DOHH2 (cell line): ENCODE data around the gene MYBPC3.

Source experiments
- H3F3A ChIP-seq: fragments of 200-600 bp; sonication (generic), shearing (Covaris generic); 2 replicates; pipeline ENCODE4 v1.6.0; 2016; ENCODE audit warnings: antibody characterized with exemption, mild to moderate bottlenecking; ENCODE audit not compliant: control insufficient read depth, insufficient read depth
- H3K27ac ChIP-seq: fragments of 200-600 bp; sonication (generic); 2 replicates; pipeline ENCODE4 v1.5.1; 2014; ENCODE audit warnings: low read depth, mild to moderate bottlenecking, low read length, moderate library complexity
- H3K27me3 ChIP-seq: fragments of 200-600 bp; sonication (generic); 2 replicates; pipeline ENCODE4 v1.6.1; 2014; ENCODE audit warnings: mild to moderate bottlenecking, low read length, mixed read lengths; ENCODE audit not compliant: control insufficient read depth
- H3K36me3 ChIP-seq: fragments of 200-600 bp; sonication (generic); 2 replicates; pipeline ENCODE4 v1.6.1; 2014; ENCODE audit warnings: mild to moderate bottlenecking, low read length, moderate library complexity, mixed read lengths; ENCODE audit not compliant: control insufficient read depth
- H3K4me1 ChIP-seq: fragments of 200-600 bp; sonication (generic); 2 replicates; pipeline ENCODE4 v1.6.1; 2014; ENCODE audit warnings: mild to moderate bottlenecking, low read length, mixed read lengths; ENCODE audit not compliant: control insufficient read depth
- H3K4me2 ChIP-seq: fragments of 200-600 bp; sonication (generic); 2 replicates; pipeline ENCODE4 v1.6.0; 2014; ENCODE audit warnings: mild to moderate bottlenecking, low read length, moderate library complexity
- H3K4me3 ChIP-seq: fragments of 200-600 bp; sonication (generic); 2 replicates; pipeline ENCODE4 v1.5.1; 2014; ENCODE audit warnings: mild to moderate bottlenecking, low read length, mixed read lengths
- H3K79me2 ChIP-seq: fragments of 200-600 bp; sonication (generic); 2 replicates; pipeline ENCODE4 v1.6.1; 2014; ENCODE audit warnings: mild to moderate bottlenecking, low read length, mixed read lengths; ENCODE audit not compliant: control insufficient read depth
- H3K9me2 ChIP-seq: fragments of 200-600 bp; sonication (generic); replicated peaks from 2 replicates; pipeline ENCODE4 v1.6.1; 2014; ENCODE audit warnings: mild to moderate bottlenecking, low read length, mixed read lengths; ENCODE audit not compliant: control insufficient read depth
- H3K9me3 ChIP-seq: fragments of 200-600 bp; sonication (generic); 2 replicates; pipeline ENCODE4 v1.6.1; 2014; ENCODE audit warnings: antibody characterized with exemption, low read length, mixed read lengths; ENCODE audit not compliant: control insufficient read depth, insufficient read depth
- H4K20me1 ChIP-seq: fragments of 200-600 bp; sonication (generic); 2 replicates; pipeline ENCODE4 v1.6.0; 2014; ENCODE audit warnings: low read depth, mild to moderate bottlenecking, antibody characterized with exemption, low read length, moderate library complexity; ENCODE audit not compliant: control insufficient read depth, insufficient read depth
- EZH2phosphoT487 ChIP-seq: fragments of 200-600 bp; sonication (generic); IDR thresholded peaks from 2 replicates; pipeline ENCODE4 v1.6.1; 2017; ENCODE audit warnings: borderline replicate concordance, mild to moderate bottlenecking, antibody characterized with exemption, low read length, moderate library complexity, mixed read lengths
- TF ChIP-seq, protein P1 (sequence below): fragments of 200-600 bp; sonication (generic); IDR thresholded peaks from one replicate; pipeline ENCODE4 v1.5.1; 2014; ENCODE audit warnings: antibody characterized with exemption, mild to moderate bottlenecking, low read depth, low read length; ENCODE audit not compliant: poor library complexity, severe bottlenecking

Gene MYBPC3

DNA sequence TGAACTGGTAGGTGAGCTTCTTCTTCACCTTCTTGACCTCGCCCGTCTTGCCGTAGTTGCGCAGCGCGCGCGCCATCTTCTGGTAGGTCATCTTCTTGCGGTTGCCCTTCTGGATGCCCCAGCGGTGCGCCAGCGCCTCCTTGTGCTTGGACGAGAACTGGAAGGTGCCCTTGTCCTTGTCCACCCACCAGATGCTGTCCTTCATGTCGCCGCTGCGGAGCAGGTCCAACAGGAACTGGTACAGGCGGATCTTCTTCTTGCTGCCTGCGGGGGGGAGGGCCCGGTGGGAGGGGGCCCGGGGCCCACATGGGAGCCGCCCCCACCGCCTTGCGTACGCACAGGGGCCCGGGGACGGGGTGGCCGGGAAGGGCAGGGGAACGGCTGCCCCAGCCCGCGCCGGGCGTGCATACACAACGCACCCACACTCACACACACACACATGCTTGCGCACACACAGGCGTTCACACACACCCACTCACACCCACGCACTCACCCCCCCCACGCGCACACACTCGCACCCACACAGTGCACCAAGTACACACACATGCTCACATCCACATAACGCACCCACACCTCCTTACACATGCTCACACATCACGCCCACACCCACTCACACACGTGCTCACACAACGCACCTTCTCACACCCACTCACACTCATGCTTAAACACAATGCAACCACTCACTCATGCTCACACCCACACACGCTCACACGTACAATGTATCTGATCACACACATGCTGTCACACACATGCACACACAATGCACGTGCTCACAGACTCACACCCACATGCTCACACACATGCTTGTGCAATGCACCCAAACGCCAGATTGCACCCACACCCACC is 3.0 kb upstream of the MYBPC3 start:
- Histone ChIP-seq H3K4me3 (no peak overlapping the region), H4K20me1 (no peaks in the 10 kb centered on the region)

DNA sequence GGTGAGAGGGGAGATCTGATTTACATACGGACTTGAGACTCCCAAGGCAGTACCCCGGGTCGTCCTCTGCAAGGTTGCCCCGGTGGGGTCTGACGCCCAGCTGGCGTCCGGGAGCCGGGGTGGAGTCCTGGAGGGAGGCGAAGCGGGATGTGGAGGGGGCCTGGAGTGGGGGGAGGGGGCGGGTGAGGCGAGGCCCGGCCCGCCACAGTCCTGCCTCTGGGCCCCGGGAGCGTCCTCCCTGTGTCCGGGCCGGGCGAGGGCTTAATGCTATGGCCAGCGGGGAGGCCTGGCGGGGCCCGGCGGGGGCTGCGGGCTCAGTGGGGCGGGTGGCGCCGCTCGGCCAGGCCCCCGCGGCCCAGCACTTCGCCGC is 2.4 kb upstream of the MYBPC3 start:
- Histone ChIP-seq H3K9me2 (no peaks in the 10 kb centered on the region), H3K27ac (no peak overlapping the region), H3K36me3 (peaks cover 27% of the 10 kb centered on the region), H3K4me2 (no peak overlapping the region), H3F3A (peaks cover 8% of the 10 kb centered on the region; the same call in 1 of the 2 replicates), H3K27me3 (no peaks in the 10 kb centered on the region), H3K4me3 (no peak overlapping the region), H3K79me2 (peaks cover 5% of the 10 kb centered on the region), H4K20me1 (no peaks in the 10 kb centered on the region), H3K9me3 (peaks cover 8% of the 10 kb centered on the region; the same call in 1 of the 2 replicates), H3K4me1 (no peaks in the 10 kb centered on the region; the same call in 1 of the 2 replicates)
- TF ChIP-seq, protein P1, sequence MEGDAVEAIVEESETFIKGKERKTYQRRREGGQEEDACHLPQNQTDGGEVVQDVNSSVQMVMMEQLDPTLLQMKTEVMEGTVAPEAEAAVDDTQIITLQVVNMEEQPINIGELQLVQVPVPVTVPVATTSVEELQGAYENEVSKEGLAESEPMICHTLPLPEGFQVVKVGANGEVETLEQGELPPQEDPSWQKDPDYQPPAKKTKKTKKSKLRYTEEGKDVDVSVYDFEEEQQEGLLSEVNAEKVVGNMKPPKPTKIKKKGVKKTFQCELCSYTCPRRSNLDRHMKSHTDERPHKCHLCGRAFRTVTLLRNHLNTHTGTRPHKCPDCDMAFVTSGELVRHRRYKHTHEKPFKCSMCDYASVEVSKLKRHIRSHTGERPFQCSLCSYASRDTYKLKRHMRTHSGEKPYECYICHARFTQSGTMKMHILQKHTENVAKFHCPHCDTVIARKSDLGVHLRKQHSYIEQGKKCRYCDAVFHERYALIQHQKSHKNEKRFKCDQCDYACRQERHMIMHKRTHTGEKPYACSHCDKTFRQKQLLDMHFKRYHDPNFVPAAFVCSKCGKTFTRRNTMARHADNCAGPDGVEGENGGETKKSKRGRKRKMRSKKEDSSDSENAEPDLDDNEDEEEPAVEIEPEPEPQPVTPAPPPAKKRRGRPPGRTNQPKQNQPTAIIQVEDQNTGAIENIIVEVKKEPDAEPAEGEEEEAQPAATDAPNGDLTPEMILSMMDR = no peak
- TF ChIP-seq EZH2phosphoT487 = no peak

More for the DNA sequence above, 3.0 kb upstream of the MYBPC3 start:
- H3K9me3 ChIP-seq = peaks cover 8% of the 10 kb centered on the region; the same call in 1 of the 2 replicates
- peaks cover 32% of the 10 kb centered on the region for H3K36me3 ChIP-seq
- H3F3A ChIP-seq = peaks cover 8% of the 10 kb centered on the region; the same call in 1 of the 2 replicates
- no peak overlapping the region for H3K4me2 ChIP-seq
- no peak overlapping the region for H3K27ac ChIP-seq
- H3K9me2 ChIP-seq = no peaks in the 10 kb centered on the region
- no peaks in the 10 kb centered on the region; the same call in 1 of the 2 replicates for H3K4me1 ChIP-seq
- TF ChIP-seq, protein P1 = peak; percentile 36
- TF ChIP-seq EZH2phosphoT487 = no peak
- H3K79me2 ChIP-seq = peaks cover 9% of the 10 kb centered on the region
- no peaks in the 10 kb centered on the region for H3K27me3 ChIP-seq

DNA sequence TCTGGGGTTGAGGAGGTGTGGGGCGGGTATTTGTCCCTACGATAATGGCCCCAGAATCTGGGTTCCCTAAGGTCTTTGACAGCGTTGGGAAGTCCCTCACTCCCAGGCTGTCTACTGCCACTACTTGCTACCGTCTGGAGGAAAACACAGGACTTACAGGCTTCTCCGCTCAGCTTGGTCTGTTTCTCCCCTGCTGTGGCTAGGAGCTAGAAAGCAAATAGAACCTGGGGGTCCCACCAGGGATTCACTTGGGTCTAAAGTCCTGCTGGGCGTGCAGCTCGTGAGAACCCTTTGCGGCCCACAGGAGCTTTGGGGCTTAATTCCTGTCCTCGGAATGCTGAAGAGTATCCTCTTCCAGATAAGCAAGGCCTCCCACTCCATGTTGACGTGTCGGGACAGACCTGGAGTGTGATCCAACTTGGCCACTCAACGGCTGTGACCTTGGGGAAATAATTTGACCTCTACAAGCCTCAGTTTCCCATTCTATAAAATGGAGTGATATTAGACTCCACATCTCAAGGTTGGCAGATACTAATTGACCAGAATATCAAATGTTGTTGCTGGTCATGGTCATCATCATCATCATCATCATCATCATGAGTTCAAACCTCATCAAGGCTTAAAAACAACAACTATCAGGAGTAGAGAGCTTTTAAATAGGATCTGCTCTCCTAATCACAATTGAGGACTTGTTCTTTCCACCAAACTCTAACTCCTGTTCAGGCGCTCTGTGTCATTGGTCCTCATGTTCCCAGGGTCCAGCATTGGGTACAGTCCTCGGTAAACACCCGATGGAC is 1.7 kb upstream of the MYBPC3 start:
- H3K9me3 ChIP-seq = peaks cover 8% of the 10 kb centered on the region; the same call in 1 of the 2 replicates
- H4K20me1 ChIP-seq = no peaks in the 10 kb centered on the region
- H3K79me2 ChIP-seq = no peaks in the 10 kb centered on the region; the same call in none of the 2 replicates
- peaks cover 20% of the 10 kb centered on the region for H3K36me3 ChIP-seq
- H3F3A ChIP-seq = peaks cover 8% of the 10 kb centered on the region; the same call in 1 of the 2 replicates
- H3K27ac ChIP-seq = no peak overlapping the region
- H3K4me3 ChIP-seq = no peak overlapping the region
- no peak overlapping the region for H3K4me2 ChIP-seq
- no peaks in the 10 kb centered on the region for H3K27me3 ChIP-seq
- TF ChIP-seq EZH2phosphoT487 = no peak
- TF ChIP-seq, protein P1 = no peak
- H3K9me2 ChIP-seq = no peaks in the 10 kb centered on the region
- H3K4me1 ChIP-seq = no peaks in the 10 kb centered on the region; the same call in 1 of the 2 replicates
